Neural progenitor cell (in vitro differentiated cells): ENCODE data around the gene C11orf16.

Source experiments
- EZH2phosphoT487 ChIP-seq: fragments of 200-600 bp; sonication (generic); IDR thresholded peaks from 2 replicates; pipeline ENCODE4 v1.6.1; 2017; ENCODE audit warnings: antibody characterized with exemption
- TF ChIP-seq, protein P1 (sequence below): fragments of 200-600 bp; sonication (generic); IDR thresholded peaks from 2 replicates; pipeline ENCODE4 v1.5.1; 2017; ENCODE audit warnings: antibody characterized with exemption, mild to moderate bottlenecking

DNA sequence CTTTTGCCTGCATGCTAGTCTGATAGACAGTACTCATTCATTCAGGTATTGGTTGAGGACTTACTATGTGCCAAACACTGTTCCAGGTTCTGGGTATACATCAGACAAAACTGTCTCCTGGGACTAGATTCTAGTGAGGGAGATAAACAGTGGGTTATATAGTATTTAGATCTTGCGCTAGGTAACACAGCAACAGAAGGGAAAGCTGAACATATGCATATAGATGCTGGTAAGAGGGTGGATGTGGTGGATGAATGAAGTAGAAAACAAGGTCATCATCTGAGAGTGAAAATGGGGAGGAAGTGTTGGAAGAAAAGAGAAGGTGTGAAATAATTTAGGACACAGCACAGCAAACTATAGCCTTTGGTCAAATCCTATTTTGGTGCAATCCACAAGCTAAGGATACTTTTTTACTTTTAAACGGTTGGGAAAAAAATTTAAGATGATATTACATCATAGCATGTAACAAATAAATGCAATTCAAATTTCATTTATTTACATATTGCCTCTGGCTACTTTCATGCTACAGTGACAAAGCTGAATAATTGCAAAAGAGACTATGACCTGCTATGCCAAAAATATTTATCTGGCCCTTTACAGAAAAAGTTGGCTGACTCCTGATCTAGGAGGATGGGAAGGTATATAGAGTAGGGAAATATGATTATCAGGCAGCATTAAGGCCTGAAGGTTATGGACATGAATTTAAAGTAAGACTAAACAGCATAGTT, 38.6 kb upstream of the C11orf16 start:
- TF ChIP-seq, protein P1, sequence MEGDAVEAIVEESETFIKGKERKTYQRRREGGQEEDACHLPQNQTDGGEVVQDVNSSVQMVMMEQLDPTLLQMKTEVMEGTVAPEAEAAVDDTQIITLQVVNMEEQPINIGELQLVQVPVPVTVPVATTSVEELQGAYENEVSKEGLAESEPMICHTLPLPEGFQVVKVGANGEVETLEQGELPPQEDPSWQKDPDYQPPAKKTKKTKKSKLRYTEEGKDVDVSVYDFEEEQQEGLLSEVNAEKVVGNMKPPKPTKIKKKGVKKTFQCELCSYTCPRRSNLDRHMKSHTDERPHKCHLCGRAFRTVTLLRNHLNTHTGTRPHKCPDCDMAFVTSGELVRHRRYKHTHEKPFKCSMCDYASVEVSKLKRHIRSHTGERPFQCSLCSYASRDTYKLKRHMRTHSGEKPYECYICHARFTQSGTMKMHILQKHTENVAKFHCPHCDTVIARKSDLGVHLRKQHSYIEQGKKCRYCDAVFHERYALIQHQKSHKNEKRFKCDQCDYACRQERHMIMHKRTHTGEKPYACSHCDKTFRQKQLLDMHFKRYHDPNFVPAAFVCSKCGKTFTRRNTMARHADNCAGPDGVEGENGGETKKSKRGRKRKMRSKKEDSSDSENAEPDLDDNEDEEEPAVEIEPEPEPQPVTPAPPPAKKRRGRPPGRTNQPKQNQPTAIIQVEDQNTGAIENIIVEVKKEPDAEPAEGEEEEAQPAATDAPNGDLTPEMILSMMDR, result no peak
- no peak for TF ChIP-seq EZH2phosphoT487
